Prostate gland (tissue), 2 donors: Measurements from ENCODE around the gene CCR7.

Experiments
- POLR2A ChIP-seq: fragments of 450-650 bp; IDR thresholded peaks from one replicate; pipeline ENCODE4 v1.6.1; 2016; ENCODE audit warnings: antibody characterized with exemption, mild to moderate bottlenecking
- POLR2AphosphoS5 ChIP-seq: sonication (generic); formaldehyde crosslinking; IDR thresholded peaks from one replicate; pipeline ENCODE4 v1.6.1; 2017; ENCODE audit warnings: antibody characterized with exemption
- TF ChIP-seq, protein P1 (sequence below), 4 experiments: fragments of 200-600 bp in 2 of 4; fragments of 450-650 bp in 2 of 4; sonication (generic) in 2 of 4; IDR thresholded peaks; 1 replicate in 3 of 4; 2 replicates in 1 of 4; pipeline ENCODE4 v1.5.1; 2016 to 2019; ENCODE audit warnings: antibody characterized with exemption in 4 of 4, mild to moderate bottlenecking in 2 of 4, moderate library complexity in 2 of 4

DNA sequence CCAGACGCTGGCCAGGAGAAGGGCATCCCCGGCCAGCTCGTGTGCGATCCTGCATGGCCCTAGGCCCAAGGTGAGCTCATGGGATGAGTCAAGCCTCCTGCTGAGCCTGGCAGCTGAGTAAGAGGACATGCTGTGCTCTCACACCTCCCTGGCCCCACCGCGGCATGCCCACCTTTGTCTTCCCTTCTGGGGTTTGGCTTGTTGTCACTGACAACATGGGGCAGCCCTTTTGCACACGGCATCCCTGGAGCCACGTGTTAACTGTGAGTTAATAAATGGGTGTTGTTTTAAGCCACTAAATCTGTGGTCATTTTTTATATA is 55.0 kb downstream of the CCR7 start:
- TF ChIP-seq, protein P1, sequence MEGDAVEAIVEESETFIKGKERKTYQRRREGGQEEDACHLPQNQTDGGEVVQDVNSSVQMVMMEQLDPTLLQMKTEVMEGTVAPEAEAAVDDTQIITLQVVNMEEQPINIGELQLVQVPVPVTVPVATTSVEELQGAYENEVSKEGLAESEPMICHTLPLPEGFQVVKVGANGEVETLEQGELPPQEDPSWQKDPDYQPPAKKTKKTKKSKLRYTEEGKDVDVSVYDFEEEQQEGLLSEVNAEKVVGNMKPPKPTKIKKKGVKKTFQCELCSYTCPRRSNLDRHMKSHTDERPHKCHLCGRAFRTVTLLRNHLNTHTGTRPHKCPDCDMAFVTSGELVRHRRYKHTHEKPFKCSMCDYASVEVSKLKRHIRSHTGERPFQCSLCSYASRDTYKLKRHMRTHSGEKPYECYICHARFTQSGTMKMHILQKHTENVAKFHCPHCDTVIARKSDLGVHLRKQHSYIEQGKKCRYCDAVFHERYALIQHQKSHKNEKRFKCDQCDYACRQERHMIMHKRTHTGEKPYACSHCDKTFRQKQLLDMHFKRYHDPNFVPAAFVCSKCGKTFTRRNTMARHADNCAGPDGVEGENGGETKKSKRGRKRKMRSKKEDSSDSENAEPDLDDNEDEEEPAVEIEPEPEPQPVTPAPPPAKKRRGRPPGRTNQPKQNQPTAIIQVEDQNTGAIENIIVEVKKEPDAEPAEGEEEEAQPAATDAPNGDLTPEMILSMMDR (IDR thresholded peaks at IDR 0.05) = no peak
- TF ChIP-seq POLR2A (no peak), POLR2AphosphoS5 (peak; percentile 68)
